NCI-H460 (cell line): Measurements from ENCODE around the gene SF3B2. TPM values are rescaled to one million over a fixed set of nuclear protein-coding genes. Genes with fewer than 3 reads are reported as not detected.
"Not testable (repeated sequence)": the region's sequence is repeated elsewhere in the genome, so short reads cannot be mapped to it uniquely, and the experiment has no call there.

Experiments
- DNase-seq: peaks from one replicate; pipeline ENCODE4 v3.0.0-alpha.2; 2016; ENCODE audit warnings: low read depth; ENCODE audit errors: extremely low read depth
- total RNA-seq: library from RNA; depleted of rRNA; stranded (reverse); fragments of >200 nt; shearing (Covaris generic); gene quantifications from 2 replicates; pipeline ENCODE4 v1.2.3, GENCODE V29; 2014

The SF3B2 gene
- total RNA-seq, 1 experiment from 2014 or later = 101 TPM

DNA sequence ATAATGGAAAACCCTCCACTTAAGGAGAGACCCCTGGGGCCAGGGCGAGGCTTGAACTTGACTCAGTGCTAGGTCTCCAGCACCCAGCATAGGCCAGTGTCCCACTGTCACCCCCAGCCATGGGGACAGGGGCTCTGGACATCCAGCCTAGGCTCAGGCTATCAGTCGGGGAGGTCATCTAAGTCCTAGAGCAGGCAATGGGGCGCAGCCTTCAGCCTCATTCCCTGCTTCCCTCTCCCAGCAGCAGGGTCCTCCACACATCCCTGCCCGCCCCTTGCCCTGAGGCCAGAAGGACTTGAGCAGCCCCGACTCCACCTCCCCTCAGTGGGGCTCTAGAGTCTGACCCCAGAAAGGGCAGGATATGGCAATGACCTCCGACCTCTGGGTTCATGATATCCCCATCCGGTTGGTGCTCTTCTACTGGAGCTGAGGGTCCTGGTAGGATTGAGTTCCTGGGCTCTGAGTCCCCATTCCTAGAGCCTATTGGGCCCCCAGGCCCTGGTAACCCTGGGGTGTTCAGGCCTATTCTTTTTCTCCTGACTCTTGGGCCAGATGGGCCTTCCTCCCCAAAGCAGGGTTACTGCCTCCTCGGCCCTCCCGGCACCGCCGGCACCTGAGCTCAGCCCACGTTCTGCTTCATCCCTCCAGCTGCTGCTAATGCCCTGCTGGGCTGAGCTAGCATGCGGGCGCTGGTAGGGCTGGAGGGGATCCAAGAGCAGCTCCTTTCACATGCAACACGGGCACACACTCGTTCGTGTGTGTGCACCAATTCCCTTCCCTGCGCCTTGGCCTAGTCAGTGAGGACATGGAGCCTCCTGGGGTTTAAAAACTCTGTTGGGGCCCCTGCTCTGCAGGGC, 36.0 kb upstream of the SF3B2 start:
- no peak for DNase-seq

DNA sequence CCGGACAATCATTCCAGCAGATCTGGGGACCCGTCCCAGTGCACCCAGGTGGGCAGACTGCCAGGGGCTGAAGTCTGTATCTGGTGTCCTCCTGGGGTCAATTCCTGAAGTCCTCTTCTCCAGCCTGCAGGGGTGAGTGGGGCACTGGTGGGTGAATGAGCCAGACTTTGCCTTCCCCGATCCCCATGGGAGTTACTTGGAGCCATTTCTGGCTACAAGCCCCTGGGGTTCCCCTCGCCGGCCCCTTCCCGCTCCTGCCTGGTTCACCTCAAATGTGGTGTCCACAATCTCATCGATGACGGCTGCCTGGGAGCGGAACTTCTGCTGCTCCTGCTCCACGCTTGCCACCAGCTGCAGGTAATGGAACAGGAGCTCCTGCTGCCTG, 35.4 kb upstream of the SF3B2 start:
- no peak for DNase-seq

DNA sequence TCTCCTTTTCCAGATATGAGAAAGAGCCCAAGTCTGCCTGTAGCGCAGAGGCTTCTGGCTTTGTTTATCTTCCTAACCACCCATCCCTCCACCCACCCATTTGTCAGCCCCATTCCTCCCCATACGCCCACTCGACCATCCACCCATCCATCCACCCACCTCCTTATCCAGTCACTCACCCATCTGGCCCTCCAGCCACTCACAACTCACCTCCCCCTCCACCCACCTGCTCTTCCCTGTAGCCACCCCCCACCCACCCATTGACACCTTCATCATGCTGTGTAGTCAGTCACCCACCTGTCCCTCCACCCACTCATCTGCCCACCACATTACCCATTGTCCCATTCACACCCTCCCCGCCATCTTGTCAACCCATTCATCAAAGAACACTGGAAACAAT, 34.8 kb upstream of the SF3B2 start:
- no peak for DNase-seq

DNA sequence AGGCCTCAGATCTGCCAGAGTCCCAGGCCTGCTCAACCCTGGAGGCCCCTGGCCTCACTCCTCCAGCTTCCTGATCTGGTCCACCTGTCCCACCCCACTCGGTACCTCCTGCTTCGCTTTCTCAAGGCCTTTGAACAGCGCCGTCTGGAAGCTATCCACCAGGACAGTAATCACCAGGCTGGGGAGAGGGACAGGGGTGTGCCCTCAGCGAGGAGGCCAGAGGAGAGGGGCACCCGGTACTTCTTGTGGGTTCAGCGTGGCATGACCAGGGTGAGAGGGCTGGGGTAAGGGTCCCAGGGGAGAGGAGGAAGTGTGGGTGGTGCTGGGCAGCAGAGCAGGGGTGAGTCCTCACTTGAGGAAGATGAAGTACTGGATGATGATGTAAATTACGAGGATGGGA, 32.0 kb upstream of the SF3B2 start:
- no peak for DNase-seq

DNA sequence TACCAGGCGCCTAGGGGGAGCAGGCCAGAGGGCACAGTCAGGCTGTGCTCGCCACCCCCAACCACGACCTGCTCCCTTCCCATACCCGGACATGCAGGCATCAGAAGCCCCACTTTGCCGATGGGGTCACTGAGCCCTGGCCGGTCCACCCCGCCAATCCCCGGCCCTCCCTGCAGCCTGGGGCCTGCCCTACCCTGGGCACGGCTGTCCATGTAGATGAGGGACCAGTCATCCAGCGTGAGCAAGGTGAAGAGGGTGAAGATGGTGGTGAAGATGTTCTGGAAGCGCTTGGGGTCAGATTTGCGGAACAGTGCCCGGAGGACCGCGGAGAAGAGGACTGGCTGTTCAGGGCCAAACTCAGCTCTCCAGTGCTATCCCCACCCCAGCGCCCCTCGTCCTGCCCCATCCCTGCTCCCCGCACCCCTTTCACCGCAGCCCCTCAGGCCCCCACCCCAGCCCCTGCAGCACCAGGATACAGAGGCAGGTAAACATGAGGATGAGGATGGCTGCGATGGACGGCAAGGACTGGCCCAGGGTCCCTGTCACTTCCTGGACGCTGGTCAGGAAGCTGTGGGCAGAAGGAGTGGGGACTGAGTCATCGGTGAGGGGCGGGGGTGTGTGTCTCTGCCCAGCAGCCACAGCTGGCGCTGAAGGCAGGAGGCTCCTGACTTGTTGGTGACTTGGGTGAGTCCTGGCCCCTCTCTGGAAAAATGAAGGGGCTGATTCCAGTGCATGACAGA, 31.4 kb upstream of the SF3B2 start:
- DNase-seq = peak; percentile 40

DNA sequence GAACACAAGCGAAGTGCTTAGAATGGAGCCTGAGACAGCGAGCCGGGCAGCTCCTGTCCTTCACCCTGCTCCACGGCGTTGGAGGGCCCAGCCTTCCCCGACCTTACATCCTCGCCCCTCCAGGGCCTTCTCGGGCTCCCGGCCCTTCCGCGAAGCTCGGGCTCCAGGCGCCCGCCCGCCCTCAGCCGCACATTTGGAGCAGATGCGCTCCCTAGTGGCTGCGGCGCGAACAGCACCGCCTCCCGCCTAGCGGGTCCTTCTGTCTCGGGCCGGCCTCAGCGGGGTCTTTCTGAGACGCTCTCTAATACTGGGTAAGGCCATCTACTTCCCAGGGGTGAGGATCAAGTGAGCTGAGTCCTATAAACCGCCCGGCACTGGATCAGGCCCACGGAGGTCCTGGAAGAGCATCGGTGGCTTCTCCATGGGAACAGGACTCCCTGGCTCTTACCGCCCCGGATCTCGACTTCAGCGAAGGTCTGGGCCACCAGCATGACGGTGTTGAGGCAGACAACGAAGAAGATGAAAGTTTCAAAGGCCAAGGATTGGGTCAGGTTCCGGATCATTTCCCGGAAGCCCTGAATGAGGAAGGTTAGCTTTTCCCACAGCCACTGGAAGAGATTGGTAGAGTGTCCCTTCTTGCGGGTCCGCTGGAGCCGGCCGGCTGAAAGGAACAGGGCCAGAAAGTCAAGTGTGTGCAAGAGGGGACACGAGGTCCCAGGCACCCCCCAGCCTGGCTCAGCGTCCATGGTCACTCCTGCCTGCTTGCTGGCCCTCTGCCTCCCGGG, 29.6 kb upstream of the SF3B2 start:
- peak; percentile 40 for DNase-seq

DNA sequence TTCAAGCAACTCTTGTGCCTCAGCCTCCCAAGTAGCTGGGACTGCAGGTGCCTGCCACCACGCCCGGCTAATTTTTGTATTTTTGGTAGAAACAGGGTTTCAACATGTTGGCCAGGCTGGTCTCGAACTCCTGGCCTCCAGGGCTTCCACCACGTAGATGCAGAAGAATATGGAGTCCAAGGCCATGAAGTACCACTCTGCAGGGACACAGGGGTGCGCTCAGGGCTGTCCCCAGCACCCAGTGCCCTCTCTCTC, 29.1 kb upstream of the SF3B2 start:
- not testable (repeated sequence) for DNase-seq

DNA sequence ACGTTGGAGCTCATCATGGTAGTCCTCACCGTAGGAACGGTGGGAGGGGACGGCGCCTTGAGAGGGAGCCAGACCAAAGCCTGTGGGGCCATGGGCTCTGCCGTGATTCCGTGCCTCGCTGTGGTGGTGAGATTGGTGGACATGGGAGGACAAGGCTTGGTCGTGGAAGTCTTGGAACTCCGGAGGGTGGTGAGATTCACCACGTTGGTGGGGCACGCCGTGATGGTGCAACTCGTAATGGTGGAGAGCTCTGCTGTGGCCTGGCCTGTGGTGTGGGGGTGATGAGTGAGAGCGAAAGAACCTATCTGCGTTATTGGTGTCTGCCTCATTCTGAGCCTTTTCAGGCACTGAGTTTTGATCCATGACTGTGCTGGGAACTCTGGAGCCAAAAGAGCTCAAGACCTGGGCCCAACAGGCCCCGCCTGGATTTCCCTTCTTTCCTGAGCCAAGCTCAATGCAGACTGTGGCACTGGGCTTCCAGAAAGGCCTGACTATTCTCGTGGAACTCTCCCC, 26.1 kb upstream of the SF3B2 start, which contains the start of gene CATSPER1:
Gene CATSPER1, minus strand, starts transcription at position 463 of the 513 bp plus-strand sequence. Its CDS starts 100 bp downstream, at position 363.
- no peak for DNase-seq

DNA sequence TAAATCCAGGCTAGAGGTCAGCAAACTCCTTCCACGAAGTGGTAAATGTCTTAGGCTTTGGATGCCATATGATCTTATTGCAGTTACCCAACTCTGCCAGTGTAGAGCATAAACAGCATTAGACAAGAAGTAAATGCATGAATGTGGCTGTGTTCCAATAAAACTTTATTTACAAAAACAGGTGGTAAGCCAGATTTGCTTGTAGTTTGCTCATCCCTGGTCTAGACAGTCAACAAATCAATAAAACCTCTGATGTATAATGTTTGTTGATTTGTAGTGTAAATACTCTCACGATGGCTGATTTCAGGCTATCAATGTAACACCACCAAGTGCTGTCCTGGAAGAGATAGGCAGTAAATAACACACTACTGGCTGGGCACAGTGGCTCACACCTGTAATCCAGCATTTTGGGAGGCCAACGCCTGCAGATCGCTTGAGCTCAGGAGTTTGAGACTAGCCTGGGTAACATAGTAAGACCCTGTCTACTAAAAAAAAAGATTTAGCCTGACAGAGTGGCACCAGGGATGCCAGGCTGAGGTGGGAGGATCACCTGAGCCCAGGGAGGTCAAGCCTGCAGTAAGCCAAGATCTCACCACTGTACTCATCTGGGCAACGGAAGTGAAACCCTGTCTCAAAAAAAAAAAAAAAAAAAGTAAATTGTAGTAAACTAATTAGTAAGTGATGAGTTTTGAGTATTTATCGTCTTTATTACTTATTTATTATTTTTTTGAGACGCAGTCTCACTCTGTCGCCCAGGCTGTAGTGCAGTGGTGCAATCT, 19.0 kb upstream of the SF3B2 start:
- DNase-seq = no peak

DNA sequence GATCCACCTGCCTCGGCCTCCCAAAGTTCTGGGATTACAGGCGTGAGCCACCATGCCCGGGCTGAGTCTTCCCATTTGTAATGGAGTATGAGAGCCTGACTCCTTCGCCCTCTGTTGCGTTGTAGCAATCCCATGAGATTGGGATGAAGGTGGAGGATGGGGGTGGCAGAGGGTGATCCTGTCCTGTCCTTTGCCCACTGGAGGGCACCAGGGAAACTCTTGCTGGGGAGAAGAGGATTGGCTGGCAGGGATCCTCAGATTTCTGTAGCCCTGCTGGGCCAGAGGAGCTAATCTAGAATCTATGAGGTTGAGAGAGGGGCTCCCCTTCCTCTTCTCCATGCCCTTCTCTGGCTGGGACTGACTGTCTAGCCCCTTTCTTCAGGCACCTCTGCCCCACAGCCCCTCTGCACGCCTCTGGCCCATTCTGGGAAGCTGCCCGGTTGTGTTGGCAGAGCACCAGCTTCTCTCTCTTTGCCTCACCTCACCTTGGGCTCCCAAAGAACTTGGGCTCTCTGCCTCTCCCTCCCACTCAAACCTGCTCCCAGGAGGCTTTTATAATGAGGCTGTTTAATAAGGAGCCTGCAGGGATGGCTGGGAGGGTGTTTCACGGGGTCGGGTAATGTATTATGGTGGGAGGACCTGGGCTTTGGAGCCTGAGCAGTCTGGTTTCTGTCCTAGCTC, 16.4 kb upstream of the SF3B2 start:
- DNase-seq = no peak

DNA sequence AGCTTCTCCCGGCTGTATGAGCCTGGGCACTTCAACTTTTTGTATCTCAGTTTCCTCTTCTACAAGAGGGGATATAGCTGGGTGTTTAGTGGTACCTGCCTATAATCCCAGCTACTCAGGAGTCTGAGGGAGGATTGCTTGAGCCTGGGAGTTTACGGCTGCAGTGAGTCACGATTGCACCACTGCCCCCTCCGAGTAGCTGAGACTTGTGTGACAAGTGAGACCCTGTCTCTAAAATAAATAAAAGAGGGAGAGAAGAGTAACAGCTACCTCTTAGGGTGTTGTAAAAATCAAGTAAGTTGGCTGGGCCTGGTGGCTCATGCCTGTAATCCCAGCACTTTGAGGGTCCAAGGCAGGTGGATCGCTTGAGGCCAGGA, 15.8 kb upstream of the SF3B2 start:
- no peak for DNase-seq

DNA sequence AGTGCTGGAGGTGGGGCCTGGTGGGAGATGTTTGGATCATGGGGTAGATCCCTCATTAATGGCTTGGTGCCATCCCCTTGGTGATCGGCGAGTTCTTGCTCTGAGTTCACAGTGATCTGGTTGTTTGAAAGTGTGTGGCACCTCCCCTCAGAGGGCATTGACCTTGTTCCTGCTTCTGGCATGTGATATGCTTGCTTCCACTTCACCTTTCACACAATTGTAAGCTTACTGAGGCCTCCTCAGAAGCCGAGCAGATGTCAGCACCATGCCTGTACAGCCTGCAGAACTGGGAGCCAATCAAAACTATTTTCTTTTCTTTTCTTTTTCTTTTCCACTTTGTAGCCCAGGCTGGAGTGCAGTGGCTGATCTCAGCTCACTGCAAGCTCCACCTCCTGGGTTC, 14.8 kb upstream of the SF3B2 start:
- DNase-seq = no peak

DNA sequence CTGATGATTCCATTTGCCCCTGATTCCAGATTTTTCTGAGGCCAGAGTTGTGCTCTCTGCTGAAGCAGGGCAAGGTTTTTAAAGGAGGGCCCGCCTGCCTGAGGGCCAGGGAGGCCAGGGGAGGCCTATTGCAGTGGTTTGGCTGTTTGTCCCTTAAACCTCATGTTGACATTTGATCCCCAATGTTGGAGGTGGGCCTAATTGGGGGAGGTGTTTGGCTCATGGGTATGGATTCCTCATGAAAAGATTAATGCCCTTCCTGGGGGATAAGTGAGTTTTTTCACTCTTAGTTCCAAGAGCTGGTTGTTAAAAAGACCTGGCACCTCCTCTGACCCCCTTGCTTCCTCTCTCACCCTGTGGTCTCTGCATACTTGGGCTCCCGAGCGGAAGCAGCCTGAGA, 12.4 kb upstream of the SF3B2 start:
- DNase-seq = no peak

DNA sequence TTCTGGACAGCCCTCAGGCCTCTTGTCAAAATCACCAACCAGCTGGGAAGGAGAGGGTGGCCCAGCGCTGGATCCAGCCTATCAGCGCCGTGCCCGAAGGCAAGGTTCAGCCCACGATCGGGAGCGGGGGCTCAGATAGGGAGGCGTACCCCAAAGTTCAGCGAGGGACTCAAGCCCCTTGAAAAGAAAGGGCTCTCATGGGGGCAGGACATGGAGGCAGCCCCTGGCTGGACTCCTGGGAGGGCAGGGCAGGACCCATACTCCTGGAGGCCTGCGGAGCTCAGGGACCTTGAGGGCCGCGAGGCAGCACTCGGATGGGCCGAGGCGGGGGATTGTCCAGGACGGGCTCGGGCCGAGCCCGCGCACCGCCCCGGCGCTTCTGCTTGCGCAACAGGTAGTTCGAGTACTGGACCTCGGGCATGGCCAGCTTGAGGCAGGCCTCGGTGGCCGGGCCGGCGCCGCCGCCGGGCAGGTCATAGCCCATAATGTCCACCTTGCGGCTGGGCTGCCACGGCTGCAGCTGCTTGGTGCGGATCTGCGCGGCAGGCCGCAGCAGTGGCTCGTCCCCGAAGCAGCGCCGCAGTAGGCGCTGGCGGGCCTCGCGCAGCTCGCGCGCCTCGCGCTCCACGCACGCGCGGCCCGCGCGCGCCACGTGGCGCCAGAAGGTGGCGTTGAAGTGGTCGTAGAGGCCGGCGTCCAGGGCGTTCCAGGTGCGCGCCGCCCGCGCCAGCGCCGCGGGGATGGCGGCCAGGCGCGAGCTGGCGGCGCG, 9.8 kb upstream of the SF3B2 start:
- DNase-seq = no peak

DNA sequence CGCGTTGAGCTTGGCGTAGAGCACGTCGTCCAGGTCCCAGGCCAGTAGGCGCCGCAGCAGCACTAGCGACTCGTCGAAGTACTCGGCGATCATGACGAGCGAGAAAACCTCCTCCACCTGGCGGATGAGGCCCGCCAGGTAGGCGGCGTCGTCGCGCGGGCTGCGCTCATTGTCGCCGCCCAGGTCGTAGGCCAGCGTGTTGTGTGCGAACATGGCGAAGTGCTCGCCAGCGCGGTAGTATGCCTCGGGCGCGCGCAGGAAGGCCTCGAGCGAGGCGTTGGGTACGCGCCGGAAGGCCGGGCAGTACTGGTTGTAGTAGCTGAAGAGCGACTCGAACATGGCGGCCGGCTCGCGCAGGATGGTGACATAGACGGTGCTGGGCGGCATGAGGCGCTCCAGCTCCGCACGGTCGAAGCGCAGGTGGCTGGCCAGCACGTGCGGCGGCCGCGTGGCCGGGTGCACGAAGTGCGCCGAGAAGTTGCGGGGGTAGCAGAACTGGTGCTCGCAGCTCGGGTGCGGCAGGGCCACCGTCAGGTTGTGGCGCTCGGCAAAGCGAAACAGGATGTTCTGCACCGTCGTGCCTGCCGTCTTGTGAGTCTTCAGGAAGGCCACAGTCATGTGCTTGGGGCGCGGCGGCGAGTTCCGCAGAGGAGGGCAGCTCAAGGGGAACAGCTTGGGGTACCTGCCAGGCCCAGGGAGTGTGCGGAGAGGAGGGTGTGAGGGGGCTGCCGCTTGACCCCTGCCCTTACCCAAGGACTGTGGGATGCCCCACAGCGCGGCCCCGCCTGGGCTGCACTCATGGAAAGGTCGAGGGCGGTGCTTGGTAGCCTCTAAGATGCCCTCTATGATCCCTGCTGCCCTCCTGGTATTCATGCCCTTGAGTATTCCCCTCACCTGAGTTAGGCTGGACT, 8.9 kb upstream of the SF3B2 start:
- DNase-seq = no peak

DNA sequence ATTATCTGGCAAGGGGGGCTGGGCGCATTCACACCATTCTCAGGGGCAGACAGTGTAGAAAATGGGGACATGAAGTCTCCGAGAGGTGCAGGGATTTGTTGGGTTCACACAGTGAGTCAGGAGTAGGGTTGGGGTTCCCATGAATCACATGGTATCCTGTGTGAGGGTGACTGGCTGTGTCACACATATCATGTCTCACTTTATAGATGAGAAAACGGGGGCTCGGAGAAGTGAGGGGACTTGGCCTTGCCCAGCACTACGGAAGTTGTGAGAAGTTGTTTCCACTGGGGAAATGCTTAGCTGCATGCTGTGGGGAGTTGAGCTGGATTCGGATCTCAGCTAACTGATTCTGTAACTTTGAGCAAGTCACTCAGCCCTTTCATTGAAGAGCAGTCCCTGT, 7.4 kb upstream of the SF3B2 start:
- DNase-seq = no peak

DNA sequence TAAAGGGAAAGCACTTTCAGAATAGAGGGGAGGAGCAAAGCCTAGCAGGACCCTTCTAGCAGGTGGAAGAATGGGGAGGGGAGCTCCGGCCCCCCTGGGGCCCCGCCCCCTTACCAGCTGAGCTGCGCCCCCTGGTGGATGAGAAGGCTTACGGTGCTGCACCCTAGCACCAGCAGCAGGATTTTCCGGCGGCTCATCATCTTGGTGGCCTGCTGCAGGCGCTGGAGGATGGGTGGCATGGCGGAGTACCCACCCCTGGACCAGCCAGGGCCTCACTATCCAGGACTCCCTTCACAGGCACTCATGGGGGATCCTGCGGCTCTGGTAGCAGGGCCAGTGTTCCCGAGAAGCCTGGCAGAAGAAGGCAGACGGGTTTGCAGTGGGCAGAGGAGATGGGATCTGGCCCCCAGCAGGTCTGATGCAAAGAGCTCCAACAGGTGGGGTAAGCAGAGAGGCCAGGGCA, 7.0 kb upstream of the SF3B2 start:
- DNase-seq = peak; percentile 50

DNA sequence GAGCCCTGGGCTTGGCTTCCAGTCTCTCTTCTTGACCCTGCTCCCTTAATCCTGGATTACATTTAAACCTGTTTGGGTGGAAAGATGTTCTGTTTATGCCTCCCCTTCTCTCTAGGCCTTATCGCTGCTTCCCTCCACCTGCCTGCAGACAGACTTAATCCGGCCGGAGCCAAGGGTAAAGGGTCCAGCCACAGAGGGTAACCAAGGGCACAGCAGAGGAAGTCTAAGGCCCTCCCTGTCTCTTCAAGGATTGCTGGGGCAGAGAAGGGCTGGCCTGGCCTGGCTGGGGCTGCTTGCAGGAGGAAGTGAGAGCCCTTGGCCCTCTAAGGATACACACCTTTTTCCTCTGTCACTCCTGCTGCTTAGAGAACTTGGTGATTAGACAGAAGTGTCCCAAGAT, 5.3 kb upstream of the SF3B2 start:
- no peak for DNase-seq
